ENCODE data around the gene RASL10A.

The RASL10A gene

GRCh38 chr22:29331213-29331612 lies 15.7 kb upstream of the RASL10A start:
- TF ChIP-seq MYC (IDR thresholded peaks at IDR 0.05; ENCODE audit: low read depth, low read length) (no peak), CTCF (IDR thresholded peaks at IDR 0.05; ENCODE audit: low read depth, low read length) (no peak), POLR2A (IDR thresholded peaks at IDR 0.05; ENCODE audit: extremely low read depth, insufficient read length) (no peak), MAX (IDR thresholded peaks at IDR 0.05; ENCODE audit: low read depth, low read length) (no peak)
- DNase-seq (ENCODE audit: low read depth): no peak
- H3K4me3 ChIP-seq (ENCODE audit: low read depth, low read length): no peak overlapping the region

GRCh38 chr22:29330753-29331152 lies 15.3 kb upstream of the RASL10A start:
- H3K4me3 ChIP-seq (ENCODE audit: low read depth, low read length): no peak overlapping the region
- peak; percentile 42 for DNase-seq (ENCODE audit: low read depth)
- no peak for TF ChIP-seq POLR2A (IDR thresholded peaks at IDR 0.05; ENCODE audit: extremely low read depth, insufficient read length)

- no peak for DNase-seq (ENCODE audit: low read depth)
- no peak overlapping the region for H3K4me3 ChIP-seq (ENCODE audit: low read depth, low read length)
- TF ChIP-seq CTCF (IDR thresholded peaks at IDR 0.05; ENCODE audit: low read depth, low read length) (no peak), MYC (IDR thresholded peaks at IDR 0.05; ENCODE audit: low read depth, low read length) (no peak), POLR2A (IDR thresholded peaks at IDR 0.05; ENCODE audit: extremely low read depth, insufficient read length) (no peak), MAX (IDR thresholded peaks at IDR 0.05; ENCODE audit: low read depth, low read length) (no peak)
Observed at GRCh38 chr22:29330291-29330690, 14.8 kb upstream of the RASL10A start.

GRCh38 chr22:29329581-29329980 lies 14.1 kb upstream of the RASL10A start:
- TF ChIP-seq MYC (IDR thresholded peaks at IDR 0.05; ENCODE audit: low read depth, low read length): no peak
- TF ChIP-seq CTCF (IDR thresholded peaks at IDR 0.05; ENCODE audit: low read depth, low read length): no peak
- no peak for TF ChIP-seq MAX (IDR thresholded peaks at IDR 0.05; ENCODE audit: low read depth, low read length)
- no peak for TF ChIP-seq POLR2A (IDR thresholded peaks at IDR 0.05; ENCODE audit: extremely low read depth, insufficient read length)
- DNase-seq (ENCODE audit: low read depth): no peak
- no peak overlapping the region for H3K4me3 ChIP-seq (ENCODE audit: low read depth, low read length)

GRCh38 chr22:29328566-29329500 lies 13.3 kb upstream of the RASL10A start:
- TF ChIP-seq CTCF (IDR thresholded peaks at IDR 0.05; ENCODE audit: low read depth, low read length) (no peak), MYC (IDR thresholded peaks at IDR 0.05; ENCODE audit: low read depth, low read length) (no peak)
- DNase-seq (ENCODE audit: low read depth): no peak
- H3K4me3 ChIP-seq (ENCODE audit: low read depth, low read length): no peak overlapping the region

- DNase-seq (ENCODE audit: low read depth): no peak
- TF ChIP-seq MYC (IDR thresholded peaks at IDR 0.05; ENCODE audit: low read depth, low read length) (no peak), MAX (IDR thresholded peaks at IDR 0.05; ENCODE audit: low read depth, low read length) (no peak), CTCF (IDR thresholded peaks at IDR 0.05; ENCODE audit: low read depth, low read length) (no peak), POLR2A (IDR thresholded peaks at IDR 0.05; ENCODE audit: extremely low read depth, insufficient read length) (no peak)
- no peak overlapping the region for H3K4me3 ChIP-seq (ENCODE audit: low read depth, low read length)
Observed at GRCh38 chr22:29328055-29328454, 12.6 kb upstream of the RASL10A start.
